NOMO-1 treated with DMSO at 0.1 percent for 48 hours (cell line): Measurements from ENCODE around the gene BLVRB.
A peak's percentile ranks its signal among the peaks of the same experiment; 100 is the strongest.
"Not testable (repeated sequence)": the region's sequence is repeated elsewhere in the genome, so short reads cannot be mapped to it uniquely, and the experiment has no call there.

Experiments
- DNase-seq: peaks from one replicate; lab custom pipeline; 2025; ENCODE audit not compliant: unreplicated experiment; lab: John Stamatoyannopoulos, UW

BLVRB gene

DNA sequence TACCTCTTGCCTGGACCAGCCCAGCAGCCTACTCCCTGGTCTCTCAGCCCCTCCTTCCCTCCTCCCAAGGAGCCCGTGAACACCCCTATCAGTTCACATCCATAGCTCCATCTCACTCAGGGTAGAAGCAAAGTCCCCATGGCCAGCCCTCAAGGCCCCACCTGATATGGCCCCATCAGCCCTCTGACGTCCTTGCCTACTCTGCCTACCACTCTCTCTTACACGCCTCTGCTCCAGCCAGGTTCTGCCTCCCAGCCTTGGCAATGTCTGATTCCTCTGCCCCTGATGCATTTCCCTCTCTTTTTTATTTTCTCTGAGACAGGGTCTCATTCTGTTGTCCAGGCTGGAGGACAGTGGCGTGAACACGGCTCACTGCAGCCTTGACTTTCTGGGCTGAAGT lies 13.5 kb downstream of the BLVRB start:
- DNase-seq: no peak

DNA sequence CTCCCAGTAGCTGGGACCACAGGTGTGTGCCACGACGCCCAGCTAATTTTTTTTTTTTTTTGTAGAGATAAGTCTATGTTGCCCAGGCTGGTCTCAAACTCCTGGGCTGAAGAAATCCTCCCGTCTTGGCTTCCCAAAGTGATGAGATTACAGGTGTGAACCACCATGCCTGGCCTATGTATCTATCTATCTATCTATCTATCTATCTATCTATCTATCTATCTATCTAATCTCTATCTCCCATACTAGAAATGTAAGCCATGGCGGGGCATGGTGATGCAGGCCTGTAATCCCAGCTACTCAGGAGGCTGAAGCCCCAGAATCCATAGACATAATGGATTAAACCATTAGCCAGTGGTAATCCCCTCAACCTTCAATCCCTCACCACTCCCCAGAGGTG lies 14.9 kb downstream of the BLVRB start:
- no peak for DNase-seq

DNA sequence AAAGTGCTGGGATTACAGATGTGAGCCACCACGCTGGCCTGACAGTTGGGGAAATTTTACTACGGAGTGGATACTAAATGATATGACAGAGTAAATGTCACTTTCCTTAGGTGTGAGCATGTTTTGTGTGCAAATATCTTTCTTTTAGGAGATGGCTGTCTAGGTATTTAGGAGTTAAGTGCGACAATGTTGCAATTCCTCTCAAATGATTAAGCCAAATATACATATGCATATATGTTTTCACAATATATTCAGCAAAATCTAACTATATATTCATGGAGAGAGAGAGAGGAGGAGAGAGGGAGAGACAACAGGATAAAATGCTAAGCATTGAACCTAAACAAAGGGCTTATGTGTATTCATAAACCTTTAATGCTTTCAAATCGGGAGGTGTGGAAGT lies 16.0 kb downstream of the BLVRB start:
- no peak for DNase-seq

DNA sequence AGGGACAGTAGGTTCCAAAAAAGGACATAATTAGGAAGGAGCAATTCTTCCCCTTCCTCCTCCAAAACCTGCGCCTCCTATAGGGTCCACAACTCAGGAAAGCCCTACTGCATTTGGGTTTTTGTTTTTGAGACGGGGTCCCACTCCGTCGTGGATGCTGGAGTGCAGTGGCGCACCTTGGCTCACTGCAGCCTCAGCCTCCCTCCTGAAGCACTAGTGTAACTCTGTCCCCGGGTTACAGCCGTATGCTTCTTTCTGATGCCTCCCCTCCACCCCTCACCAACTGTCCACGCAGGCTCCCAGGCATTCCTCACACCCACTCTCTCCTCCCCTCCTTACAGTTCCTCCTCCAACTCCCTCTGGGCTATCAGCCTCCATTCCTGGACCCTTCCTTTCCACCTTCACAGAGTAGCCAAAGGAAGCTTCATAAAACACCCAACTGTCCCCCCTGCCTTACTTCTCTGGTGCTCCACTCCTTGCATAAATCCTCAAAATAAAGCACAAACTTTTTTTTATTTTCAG lies 19.2 kb downstream of the BLVRB start:
- no peak for DNase-seq

DNA sequence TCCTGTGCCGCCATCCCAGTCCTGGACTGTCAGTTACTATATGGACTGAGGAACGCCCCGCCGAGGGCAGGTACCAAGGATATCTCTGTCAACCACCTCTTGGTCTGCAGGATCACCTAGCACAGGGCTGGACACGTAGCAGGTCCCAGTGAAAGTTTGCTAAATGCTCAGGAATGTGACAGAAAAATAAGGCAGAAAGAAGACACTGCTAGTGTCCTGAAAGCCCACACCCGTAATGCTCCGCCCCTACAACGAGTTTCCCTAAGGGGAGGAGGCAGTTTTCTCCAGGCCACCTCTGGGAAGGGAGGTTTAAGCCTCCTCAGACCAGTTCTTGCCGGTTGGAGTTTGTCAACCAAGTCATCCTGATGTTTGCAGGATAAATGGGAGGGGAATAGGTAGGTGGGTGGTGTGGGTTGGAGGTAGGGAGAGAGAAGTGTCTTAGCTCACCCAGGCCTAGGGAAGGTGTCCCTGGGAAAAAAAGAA lies 19.7 kb downstream of the BLVRB start:
- DNase-seq: no peak

DNA sequence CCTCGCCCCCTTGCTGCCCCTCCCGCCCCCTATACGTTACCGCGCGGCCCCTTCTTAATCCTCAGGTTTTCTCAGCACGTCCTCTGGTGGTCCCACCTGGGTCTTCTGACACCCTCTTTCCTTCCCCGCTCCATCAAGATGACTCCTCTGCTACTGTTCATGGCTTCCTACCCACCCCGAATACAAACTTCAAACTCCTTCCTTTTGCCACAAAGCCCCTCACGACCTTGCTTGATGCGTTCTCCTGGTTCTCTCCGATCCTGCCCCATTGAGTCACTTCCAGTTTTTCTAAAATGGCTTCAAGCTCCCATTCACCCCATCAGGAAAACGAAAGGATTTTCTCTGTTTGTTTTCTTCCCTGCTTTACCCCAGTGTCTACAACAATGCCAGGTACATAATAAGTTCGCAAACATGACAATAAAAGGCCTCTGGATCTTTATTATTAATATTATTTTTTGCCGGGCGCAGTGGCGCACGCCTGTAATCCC lies 20.7 kb downstream of the BLVRB start:
- no peak for DNase-seq

DNA sequence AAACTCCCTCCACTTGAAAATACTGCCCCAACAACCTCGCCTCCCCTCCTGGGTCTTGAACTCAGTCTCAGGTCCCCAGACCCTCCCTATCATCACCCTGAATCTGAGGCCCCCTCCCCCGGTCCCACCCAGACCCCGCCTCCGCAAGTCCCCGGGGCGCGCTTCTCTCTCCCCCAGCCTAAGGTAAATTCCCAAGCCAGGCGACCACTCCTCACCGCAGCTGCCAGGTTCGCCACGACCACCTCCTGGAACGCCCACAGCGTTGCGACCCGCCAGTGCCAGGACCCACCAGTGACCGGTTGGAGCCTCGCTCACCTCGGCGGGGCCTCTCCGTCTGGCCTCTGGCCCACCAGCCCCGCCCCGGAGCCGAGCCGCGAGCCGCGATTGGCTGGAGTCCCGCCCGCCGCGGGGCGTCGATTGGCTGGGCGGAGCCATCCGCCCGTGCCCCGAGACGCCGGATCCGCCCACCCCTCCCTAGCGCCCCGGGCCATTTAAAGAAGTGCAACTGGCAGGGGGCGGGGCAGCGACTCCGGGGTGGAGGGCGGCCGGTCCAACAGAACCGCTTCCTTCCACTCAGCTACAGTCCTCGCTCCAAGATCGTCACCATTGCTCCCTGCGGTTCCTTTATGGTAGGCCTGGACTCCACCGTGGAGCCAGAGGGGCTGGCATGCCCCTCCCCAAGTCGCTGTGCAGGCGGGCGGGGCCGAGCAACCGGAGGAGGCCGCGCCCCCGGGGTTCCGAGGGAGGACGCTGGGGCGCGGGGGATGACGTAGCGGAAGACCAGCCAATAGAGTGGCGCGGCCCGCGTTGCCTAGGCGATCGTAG lies 21.3 kb downstream of the BLVRB start, which contains the start of gene SERTAD3:
TSS of gene SERTAD3 (minus strand) at position 336 of the 825 bp plus-strand sequence. CDS start 2,255 bp downstream, outside the sequence.
- DNase-seq: peak; percentile 96

DNA sequence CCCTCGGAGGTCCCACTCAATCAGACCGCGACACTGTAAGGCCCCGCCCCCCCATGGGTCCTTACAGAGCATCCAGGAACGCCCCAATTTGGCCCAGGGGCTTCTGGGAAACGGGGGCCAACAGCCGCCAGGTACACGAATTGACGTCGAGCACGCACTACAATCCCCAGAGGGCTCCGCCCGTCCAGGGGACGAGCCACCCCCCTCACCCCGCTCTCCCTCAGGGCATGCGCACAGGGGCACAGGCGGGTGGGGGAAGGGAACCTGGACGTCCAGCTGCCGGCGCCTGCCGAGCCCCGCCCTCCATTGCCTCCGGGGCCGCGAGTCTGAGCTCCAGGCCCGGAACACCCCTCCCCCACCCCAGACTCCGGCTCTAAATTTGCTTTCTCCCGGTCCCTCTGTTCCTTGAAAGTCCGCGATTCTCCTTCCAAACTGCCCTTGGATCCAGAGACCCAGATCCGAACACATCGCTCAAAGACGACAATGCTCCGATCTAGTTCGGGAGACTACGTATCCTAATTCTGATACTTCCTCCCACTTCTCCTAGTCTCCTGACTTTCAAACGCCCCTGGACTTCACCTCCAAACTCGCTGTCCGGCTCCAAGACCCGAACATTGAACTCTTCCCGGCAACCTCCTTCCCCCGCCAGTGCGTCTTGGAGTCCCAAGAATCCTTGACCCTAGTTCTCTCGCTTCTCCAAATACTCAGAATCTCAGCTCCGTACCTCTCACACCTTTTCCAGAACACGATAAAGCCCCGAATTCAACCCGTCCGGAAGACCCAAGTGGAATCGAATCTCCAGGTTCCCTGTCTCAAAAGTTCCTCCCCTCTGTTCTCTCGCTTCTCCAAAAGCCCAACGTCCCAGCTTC lies 22.2 kb downstream of the BLVRB start:
- peak; percentile 99 for DNase-seq

DNA sequence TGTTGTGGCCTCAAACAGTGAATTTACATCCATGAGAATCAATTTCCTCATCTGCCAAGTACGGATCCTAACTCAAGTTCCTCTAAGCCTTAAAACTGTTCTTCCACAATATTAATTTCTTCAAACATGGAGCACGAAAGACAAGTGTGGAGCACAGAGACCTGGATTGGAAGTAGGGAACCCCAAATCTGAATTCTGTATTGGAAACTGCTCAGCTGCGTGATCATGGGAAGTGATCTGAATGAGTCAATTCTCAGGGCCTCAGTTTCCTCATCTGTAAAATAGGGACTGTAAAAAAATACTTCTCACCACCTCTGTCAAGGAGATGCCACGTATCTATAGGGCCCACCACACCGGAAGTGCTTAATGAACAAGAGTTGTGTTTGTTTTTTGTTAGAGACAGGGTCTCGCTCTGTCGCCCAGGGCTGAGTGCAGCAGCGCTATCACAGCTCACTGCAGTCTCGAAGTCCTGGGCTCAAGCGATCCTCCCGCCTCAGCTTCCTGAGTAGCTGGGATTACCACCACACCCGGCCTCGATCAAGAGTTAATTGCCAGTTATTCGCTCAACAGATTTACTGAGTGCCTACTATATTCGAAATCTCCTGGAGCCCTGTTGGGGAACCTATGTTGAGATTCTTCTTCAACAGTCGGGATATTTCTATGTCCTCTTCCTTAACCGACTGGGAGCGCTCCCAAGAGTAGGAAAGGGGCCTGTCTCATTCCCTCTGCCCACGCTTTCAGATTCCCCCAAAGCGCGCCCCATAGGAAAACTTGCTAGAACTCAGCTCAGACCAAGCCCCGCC lies 23.0 kb downstream of the BLVRB start:
- DNase-seq: no peak

DNA sequence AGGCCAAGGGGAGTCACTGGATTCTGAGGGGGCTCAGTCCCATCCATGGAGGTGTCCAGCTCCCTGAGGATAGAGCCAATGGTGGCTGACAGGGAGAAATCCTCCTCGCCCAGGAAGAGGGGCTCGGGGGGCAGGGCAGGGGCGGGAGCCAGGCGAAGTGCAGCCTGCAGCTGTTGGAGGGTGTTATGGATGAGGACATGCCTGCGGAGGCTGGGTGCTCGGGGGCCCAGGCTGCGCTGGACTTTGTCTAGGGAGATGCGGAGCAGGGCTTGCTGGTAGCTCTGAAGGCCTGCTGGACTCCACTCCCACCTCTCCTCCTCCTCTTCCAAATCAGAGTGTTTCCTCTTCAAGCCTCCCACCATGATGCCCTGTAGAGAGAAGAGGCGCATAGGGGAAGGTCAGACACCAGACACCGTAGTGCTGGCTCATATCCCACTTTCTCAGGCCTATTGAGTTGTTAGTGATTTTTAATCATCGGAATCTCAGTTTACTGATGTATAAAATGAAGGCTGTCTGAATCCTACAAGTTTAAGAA lies 23.8 kb downstream of the BLVRB start:
- no peak for DNase-seq

DNA sequence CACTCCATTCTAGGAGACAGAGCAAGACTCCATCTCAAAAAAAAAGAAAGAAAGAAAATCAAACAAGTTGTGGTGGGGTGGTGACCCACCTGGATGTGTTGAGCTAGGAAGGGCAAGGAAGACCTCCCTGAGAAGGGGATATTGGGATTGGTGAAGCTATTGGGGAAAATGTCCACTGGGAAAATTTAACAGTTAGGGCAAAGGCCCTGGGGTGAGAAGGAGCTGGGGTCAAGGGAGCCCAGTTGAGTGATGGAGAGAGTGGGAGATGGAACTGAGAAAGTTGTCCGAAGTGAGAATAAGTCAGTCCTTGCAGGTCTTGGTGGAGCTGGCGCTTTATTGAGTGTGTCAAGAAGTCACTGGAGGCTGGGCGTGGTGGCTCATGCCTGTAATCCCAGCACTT lies 27.3 kb downstream of the BLVRB start:
- DNase-seq: no peak

DNA sequence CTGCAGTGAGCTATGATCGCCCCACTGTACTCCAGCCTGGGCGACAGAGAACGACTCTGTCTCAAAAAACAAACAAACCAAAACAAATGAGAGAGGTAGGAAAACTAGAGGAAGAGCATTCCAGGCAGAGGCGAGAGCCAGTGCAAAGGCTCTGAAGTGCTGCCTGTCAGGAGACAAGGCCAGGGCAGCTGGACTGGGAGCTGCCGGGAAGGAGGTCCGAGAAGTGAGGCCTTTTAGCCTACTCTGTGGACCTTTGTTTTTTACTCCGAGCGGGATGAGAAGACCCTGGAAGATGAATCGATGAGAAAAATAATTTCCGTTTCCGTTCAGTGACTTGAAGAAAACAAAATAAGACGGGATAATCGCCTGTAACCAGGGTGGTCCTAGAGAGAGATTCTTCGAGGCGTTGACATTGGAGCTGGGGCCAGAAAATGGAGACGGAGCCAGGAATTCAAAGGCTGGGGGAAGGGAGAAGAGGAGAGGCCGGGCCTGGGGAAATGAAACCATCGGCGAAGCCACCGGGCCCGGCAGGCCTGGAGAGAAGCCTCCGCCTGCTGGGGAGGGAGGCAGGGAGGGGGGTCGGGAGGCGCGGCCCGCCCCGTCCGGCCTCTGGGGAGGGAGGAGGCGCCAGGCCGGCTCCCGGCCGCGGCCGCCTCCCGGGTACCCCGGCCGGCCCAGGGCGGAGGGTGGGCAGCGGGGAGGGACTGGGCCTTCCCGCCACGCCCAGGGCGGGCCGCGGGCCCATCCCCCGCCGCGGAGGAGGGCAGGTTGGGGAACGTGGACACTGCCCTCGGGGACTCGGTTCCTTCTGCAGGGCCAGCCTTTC lies 31.9 kb downstream of the BLVRB start:
- peak; percentile 87 for DNase-seq

DNA sequence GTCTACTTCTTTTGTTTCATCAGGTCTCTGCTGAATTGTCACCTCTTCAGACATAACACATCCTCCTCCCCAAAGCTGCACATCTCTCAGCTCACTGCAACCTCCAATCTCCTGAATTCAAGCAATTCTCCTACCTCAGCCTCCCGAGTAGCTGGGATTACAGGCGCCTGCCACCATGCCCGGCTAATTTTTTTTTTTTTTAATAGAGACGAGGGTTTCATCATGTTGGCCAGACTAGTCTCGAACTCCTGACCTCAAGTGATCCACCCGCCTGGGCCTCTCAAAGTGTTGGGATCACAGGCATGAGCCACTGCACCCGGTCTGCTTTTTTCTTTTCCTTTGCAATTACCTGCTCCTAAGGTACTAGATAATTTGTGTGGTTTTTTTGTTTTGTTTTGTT lies 32.8 kb downstream of the BLVRB start:
- DNase-seq: not testable (repeated sequence)

DNA sequence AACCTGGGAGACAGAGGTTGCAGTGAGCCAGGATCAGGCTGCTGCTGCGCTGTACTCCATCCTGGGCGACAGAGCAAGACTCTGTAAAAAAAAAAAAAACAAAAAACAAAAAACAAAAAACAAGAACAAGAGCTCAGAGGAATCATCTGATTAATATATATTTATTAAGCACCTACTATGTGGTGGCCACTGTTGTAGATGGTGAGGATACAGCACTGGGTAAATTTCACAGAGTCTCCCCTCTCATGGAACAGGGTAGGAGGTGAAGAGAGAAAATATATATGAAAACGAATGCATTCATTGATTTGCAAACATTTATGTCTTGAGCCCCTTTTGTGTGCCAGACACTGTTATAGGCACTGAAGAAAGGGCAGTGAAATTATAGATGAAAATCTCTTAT lies 33.8 kb downstream of the BLVRB start:
- DNase-seq: no peak

DNA sequence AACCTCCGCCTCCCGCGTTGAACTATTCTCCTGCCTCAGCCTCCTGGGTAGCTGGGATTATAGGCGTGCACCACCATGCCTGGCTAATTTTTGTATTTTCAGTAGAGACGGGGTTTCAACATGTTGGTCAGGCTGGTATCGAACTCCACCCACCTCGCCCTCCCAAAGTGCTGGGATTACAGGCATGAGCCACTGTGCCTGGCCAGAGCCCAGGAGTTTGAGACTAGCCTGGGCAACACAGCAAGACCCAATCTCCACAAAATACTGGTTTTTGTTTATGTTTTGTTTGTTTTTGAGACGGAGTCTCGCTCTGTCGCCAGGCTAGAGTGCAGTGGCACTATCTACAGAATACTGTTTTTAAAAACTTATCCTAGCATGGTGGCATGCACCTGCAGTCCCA lies 35.3 kb downstream of the BLVRB start:
- DNase-seq: not testable (repeated sequence)

DNA sequence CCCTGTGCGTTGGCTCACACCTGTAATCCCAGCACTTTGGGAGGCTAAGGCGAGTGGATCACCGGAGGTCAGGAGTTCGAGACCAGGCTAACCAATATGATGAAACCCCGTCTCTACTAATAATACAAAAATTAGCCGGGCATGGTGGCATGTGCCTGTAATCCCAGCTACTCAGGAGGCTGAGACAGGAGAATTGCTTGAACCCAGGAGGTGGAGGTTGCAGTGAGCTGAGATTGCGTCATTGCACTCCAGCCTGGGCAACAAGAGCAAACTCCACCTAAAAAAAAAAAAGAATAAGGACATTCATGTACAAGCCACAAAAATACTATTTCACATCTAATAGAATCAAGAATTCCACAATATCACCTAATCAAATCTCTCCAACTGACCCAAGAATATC lies 37.3 kb downstream of the BLVRB start:
- not testable (repeated sequence) for DNase-seq

DNA sequence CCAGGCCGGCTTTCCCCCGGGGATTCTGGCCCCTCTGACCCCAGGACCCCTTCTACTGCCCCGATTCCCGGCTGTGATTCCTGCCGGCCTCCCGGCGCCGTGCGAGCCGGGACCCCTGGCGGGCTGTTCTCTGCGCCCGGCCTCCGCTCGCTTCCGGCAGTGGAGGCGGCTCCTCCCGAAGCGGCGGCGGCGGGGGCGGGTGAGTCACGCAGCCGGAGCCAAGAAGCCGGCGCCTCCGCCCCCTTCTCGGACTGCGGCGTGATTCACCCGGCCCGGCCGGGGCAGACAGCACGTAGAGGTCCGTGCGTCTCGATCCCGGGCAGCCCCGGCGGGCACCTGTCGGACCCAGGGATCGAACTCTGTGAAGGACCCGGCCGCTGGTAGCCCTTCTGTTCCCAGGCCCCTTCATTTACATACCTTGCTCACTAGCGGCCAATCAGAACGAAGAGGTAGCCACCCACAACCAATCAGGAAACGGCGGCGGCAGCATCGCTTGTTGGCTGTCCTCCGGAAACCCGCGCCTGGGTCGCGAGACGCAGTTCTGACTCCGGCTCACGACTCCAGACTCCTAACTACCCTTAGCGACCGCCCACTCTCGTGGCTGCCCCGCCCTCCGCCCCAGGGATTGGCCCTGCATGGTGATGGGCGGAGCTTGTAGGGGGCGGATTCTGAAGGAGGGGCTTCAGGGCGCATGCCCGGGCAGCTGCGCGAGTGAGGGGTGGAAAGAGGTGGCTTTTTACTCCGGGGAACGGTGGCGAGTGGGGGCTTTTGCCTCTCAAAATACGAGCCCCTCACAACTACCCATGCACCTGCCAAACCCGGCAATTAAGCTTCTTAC lies 39.9 kb downstream of the BLVRB start, which contains the start of gene SERTAD1:
TSS of gene SERTAD1 (minus strand) at position 543 of the 838 bp plus-strand sequence. CDS start 2,446 bp downstream, outside the sequence.
- peak; percentile 99 for DNase-seq

DNA sequence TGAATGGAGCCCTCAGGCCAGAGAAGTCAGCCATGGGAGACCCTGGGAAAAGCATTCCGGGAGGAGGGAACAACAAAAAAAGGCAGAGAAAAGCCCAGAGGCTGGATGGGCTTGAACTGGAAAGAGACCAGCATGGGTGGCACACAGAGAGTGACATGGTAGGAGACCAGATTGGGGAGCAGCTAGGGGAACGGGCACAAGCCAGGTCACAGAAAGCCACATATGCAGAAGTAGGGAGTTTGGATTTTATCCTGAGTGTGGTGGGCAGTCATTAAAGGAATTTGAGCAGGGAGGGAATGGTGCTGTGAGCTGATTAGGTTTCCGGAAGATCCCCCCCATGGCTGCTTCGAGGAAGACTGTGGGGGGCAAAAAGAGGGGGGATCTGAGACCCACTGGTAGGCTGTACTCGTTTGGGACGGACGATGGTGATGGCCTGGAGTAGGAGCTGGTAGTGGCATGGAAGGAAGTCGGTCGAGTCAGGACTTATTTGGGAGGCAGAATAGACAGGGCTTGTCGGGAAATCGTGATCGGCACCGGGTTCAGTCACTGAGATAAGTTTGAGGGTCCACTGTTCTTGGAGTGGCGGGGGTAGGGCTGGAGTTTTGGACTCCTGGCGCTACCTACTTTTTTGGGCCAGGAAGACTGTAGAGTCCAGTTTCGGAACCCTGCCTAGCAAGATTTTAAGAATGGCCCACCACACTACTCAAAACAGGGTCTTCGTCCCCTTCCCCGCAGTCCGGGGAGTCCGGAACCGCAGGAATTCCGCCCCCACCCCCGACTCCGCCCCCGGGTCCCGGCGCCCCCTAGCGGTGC lies 40.7 kb downstream of the BLVRB start:
- peak; percentile 18 for DNase-seq
